Stomach (tissue), 4 donors: ENCODE measurements around the gene SF1.

Experiments used
- EP300 ChIP-seq: sonication (generic); formaldehyde crosslinking; IDR thresholded peaks from one replicate; pipeline ENCODE4 v1.6.1; 2017; ENCODE audit warnings: antibody characterized with exemption
- POLR2A ChIP-seq, 4 donors: fragments of 450-650 bp; IDR thresholded peaks; one replicate each; pipeline ENCODE4 v1.6.1; 2016; ENCODE audit warnings: antibody characterized with exemption in 4 of 4, control low read depth in 2 of 4, mild to moderate bottlenecking in 1 of 4, moderate library complexity in 1 of 4
- POLR2AphosphoS5 ChIP-seq, 3 donors: sonication (generic); formaldehyde crosslinking; IDR thresholded peaks; one replicate each; pipeline ENCODE4 v1.6.1; 2016; ENCODE audit warnings: antibody characterized with exemption in 3 of 3
- TF ChIP-seq, protein P1 (sequence below), 7 experiments: fragments of 450-650 bp in 4 of 7; fragments of 200-600 bp in 3 of 7; sonication (generic) in 3 of 7; IDR thresholded peaks; one replicate each; pipeline ENCODE4 v1.5.1; 2016 to 2019; ENCODE audit warnings: antibody characterized with exemption in 7 of 7, control low read depth in 2 of 7, mild to moderate bottlenecking in 1 of 7

GRCh38 chr11:64765291-64765850 lies 13.0 kb downstream of the SF1 start:
- TF ChIP-seq, protein P1, sequence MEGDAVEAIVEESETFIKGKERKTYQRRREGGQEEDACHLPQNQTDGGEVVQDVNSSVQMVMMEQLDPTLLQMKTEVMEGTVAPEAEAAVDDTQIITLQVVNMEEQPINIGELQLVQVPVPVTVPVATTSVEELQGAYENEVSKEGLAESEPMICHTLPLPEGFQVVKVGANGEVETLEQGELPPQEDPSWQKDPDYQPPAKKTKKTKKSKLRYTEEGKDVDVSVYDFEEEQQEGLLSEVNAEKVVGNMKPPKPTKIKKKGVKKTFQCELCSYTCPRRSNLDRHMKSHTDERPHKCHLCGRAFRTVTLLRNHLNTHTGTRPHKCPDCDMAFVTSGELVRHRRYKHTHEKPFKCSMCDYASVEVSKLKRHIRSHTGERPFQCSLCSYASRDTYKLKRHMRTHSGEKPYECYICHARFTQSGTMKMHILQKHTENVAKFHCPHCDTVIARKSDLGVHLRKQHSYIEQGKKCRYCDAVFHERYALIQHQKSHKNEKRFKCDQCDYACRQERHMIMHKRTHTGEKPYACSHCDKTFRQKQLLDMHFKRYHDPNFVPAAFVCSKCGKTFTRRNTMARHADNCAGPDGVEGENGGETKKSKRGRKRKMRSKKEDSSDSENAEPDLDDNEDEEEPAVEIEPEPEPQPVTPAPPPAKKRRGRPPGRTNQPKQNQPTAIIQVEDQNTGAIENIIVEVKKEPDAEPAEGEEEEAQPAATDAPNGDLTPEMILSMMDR (IDR thresholded peaks at IDR 0.05): no peak
- TF ChIP-seq POLR2A (IDR thresholded peaks at IDR 0.05): no peak
- TF ChIP-seq EP300: no peak
- TF ChIP-seq POLR2AphosphoS5 (IDR thresholded peaks at IDR 0.05): no peak
